ENCODE results near the gene CCL17.
A peak's percentile ranks its signal among the peaks of the same experiment; 100 is the strongest.

The CCL17 gene

DNA sequence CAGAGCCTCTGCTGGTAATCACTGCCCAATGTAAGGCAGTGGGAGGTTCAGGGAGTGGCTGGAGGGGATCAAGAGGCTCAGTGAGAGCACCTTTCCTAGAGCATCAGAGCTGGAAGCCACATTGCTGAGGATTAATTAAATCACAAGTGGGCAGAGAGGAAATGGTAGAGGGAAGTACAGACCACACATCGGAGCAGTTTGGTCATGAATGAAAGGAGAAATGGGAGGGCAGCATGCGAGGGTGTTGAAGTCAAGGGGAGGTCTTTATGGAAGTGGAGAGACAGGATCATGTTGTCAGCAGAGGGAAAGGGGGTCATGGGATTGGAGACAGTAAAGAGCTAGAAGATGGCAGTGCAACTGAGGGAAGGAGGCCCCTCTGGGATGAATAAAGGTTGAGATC is 2.3 kb downstream of the CCL17 start:
- no peak for TF ChIP-seq ZNF174 (tag by site-specific recombination; IDR thresholded peaks at IDR 0.05)
- TF ChIP-seq PRDM6 (tag by site-specific recombination; IDR thresholded peaks at IDR 0.05): no peak
- no peak for TF ChIP-seq TCF7L2 (IDR thresholded peaks at IDR 0.05; ENCODE audit: borderline replicate concordance, low read depth, low read length)
- TF ChIP-seq ZNF48 (tag by site-specific recombination; IDR thresholded peaks at IDR 0.05): no peak
- TF ChIP-seq ZNF184 (tag by site-specific recombination; IDR thresholded peaks at IDR 0.05): no peak
- no peak for TF ChIP-seq SP2 (tag by site-specific recombination; IDR thresholded peaks at IDR 0.05)
- TF ChIP-seq ZNF704 (tag by site-specific recombination; IDR thresholded peaks at IDR 0.05): no peak
- no peak for TF ChIP-seq ZNF670 (tag by site-specific recombination; IDR thresholded peaks at IDR 0.05; ENCODE audit: low read depth)
- TF ChIP-seq KLF17 (tag by site-specific recombination; IDR thresholded peaks at IDR 0.05): no peak
- no peak for TF ChIP-seq ZNF114 (tag by site-specific recombination; IDR thresholded peaks at IDR 0.05)
- TF ChIP-seq ZNF133 (tag by site-specific recombination; IDR thresholded peaks at IDR 0.05): no peak
- TF ChIP-seq ZNF830 (tag by site-specific recombination; IDR thresholded peaks at IDR 0.05; ENCODE audit: low read depth): no peak
- TF ChIP-seq OVOL3 (tag by site-specific recombination; IDR thresholded peaks at IDR 0.05): no peak
- no peak for TF ChIP-seq GFI1B (tag by site-specific recombination; IDR thresholded peaks at IDR 0.05)
- no peak for TF ChIP-seq ZBTB7A (tag by site-specific recombination; IDR thresholded peaks at IDR 0.05; ENCODE audit: low read depth)
- TF ChIP-seq ZNF274 (IDR thresholded peaks at IDR 0.05; ENCODE audit: low read length): no peak
- no peak for TF ChIP-seq ZNF274 (tag by site-specific recombination; IDR thresholded peaks at IDR 0.05; ENCODE audit: borderline replicate concordance)
- TF ChIP-seq ZNF112 (tag by site-specific recombination; IDR thresholded peaks at IDR 0.05): no peak
- TF ChIP-seq ZNF473 (tag by site-specific recombination; IDR thresholded peaks at IDR 0.05): no peak
- Histone ChIP-seq H3K4me1 (ENCODE audit: control insufficient read depth, insufficient read depth, low read length) (no peaks in the 10 kb centered on the region), H3K27ac (ENCODE audit: extremely low read depth, low read depth, low read length) (no peak overlapping the region), H3K36me3 (ENCODE audit: control insufficient read depth in 2 of 2, insufficient read depth in 1 of 2, low read length in 2 of 2) (no peaks in the 10 kb centered on the region), H3K9me3 (ENCODE audit: control insufficient read depth, insufficient read depth, low read depth, low read length) (no peaks in the 10 kb centered on the region), H3K4me3 (ENCODE audit: low read depth, low read length) (no peak overlapping the region)
- POLR2A ChIA-PET: no interaction called here
- CTCF ChIA-PET: interaction anchor here (0.7 kb wide), 1 partner anchor 12 kb away, joined by 6 read pairs; no protein-coding TSS in a partner anchor

DNA sequence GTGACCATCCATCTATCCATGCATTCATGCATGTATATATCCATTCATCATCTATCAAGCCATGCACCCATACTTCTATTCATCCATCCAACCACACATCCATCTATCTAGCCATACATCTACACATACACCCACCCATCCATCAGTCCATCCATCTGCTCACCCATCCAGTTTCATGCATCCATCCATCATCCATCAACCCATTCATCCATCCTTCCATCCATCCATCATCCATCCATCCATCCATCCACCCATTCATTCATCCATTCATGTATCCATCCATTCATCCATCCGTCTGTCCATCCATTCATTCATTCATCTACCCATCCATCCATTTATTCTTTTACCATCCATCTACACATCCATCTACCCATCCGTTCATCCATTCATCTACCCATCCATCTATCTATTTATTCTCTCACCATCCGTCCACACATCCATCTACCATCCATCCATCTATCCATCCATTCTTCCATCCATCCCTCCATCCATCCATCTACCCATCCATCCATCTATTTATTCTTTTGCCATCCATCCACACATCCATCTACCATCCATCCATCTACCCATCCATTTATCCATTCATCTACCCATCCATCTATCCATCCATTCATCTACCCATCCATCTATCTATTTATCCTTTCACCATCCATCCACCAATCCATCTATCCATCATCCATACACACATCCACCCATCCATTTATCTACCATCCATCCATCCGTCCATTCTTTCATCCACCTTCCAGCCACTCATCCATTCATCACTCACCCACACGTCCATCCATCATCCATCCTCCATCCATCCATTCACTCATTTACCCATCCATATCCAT is 3.2 kb downstream of the CCL17 start:
- Histone ChIP-seq H3K4me1 (ENCODE audit: control insufficient read depth, insufficient read depth, low read length) (no peaks in the 10 kb centered on the region), H3K4me3 (ENCODE audit: low read depth, low read length) (no peak overlapping the region), H3K9me3 (ENCODE audit: control insufficient read depth, insufficient read depth, low read depth, low read length) (no peaks in the 10 kb centered on the region), H3K27ac (ENCODE audit: extremely low read depth, low read depth, low read length) (no peak overlapping the region), H3K36me3 (ENCODE audit: control insufficient read depth in 2 of 2, insufficient read depth in 1 of 2, low read length in 2 of 2) (no peaks in the 10 kb centered on the region)
- ChIA-PET CTCF (interaction anchor here (2.4 kb wide), 1 partner anchor 107 kb away, joined by 8 read pairs; no protein-coding TSS in a partner anchor), POLR2A (no interaction called here)
- 0 out of 2 replicates have a peak, but pooled peaks have one; percentile 6 for TF ChIP-seq ZNF544 (tag by site-specific recombination; IDR thresholded peaks at IDR 0.05)
- 0 out of 2 replicates have a peak, but pooled peaks have one; percentile 44 for TF ChIP-seq ZNF23 (tag by site-specific recombination; IDR thresholded peaks at IDR 0.05; ENCODE audit: borderline replicate concordance)
- 0 out of 2 replicates have a peak, but pooled peaks have one; percentile 36 for TF ChIP-seq ZNF776 (tag by site-specific recombination; IDR thresholded peaks at IDR 0.05; ENCODE audit: borderline replicate concordance)
- TF ChIP-seq ZIC2 (tag by site-specific recombination; IDR thresholded peaks at IDR 0.05): no peak
- TF ChIP-seq ZNF777 (tag by site-specific recombination; IDR thresholded peaks at IDR 0.05; ENCODE audit: borderline replicate concordance): 0 out of 2 replicates have a peak, but pooled peaks have one; percentile 17
- TF ChIP-seq ZNF560 (tag by site-specific recombination; IDR thresholded peaks at IDR 0.05; ENCODE audit: borderline replicate concordance): no peak
- peak; percentile 100 for TF ChIP-seq ZBTB17 (tag by site-specific recombination; IDR thresholded peaks at IDR 0.05)
- TF ChIP-seq ZNF366 (tag by site-specific recombination; conservative IDR thresholded peaks at IDR 0.05): peak; percentile 97
- TF ChIP-seq ZNF274 (IDR thresholded peaks at IDR 0.05; ENCODE audit: low read length): no peak
- 0 out of 2 replicates have a peak, but pooled peaks have one; percentile 43 for TF ChIP-seq ZNF274 (tag by site-specific recombination; IDR thresholded peaks at IDR 0.05; ENCODE audit: borderline replicate concordance)
